H1 (cell line): ENCODE results near the gene LPP. TPM values are rescaled to one million over a fixed set of nuclear protein-coding genes. Genes with fewer than 3 reads are reported as not detected.

Source experiments
- CTCF ChIA-PET: fragments of 300-600 bp; sonication (Branson Sonifier 250); formaldehyde crosslinking; loops from one replicate; lab custom pipeline; 2021; ENCODE audit not compliant: partially characterized antibody; lab: Charles Lee
- POLR2A ChIA-PET: fragments of 300-600 bp; sonication (Branson Sonifier 250); formaldehyde crosslinking; loops from one replicate; lab custom pipeline; 2021; ENCODE audit warnings: inconsistent platforms; ENCODE audit not compliant: partially characterized antibody; lab: Charles Lee
- DNase-seq, 2 experiments: peaks; one replicate each; pipeline versions ENCODE4 v3.0.0 to v3.0.0-alpha.2; 2010 to 2022; ENCODE audit warnings: low spot score in 2 of 2, low read depth in 1 of 2, mixed read lengths in 1 of 2
- FAIRE-seq: peaks from 2 replicates; lab custom pipeline; 2011; peaks lifted over from hg19 to GRCh38; lab: Jason Lieb, UNC
- H2AFZ ChIP-seq: 2 replicates; pipeline ENCODE4 v1.8.1; 2012; ENCODE audit warnings: low read length, inconsistent platforms
- H2AK5ac ChIP-seq: 2 replicates; pipeline ENCODE4 v1.6.1; 2013; ENCODE audit warnings: low read depth, low read length
- H2BK120ac ChIP-seq: replicated peaks from 2 replicates; pipeline ENCODE3; 2013; ENCODE audit warnings: low read depth, low read length, inconsistent platforms
- H2BK12ac ChIP-seq: 2 replicates; pipeline ENCODE4 v1.6.1; 2013; ENCODE audit warnings: low read depth, low read length
- H2BK15ac ChIP-seq: 2 replicates; pipeline ENCODE4 v1.6.1; 2013; ENCODE audit warnings: low read length
- H2BK20ac ChIP-seq: 2 replicates; pipeline ENCODE4 v1.6.1; 2013; ENCODE audit warnings: low read length
- H2BK5ac ChIP-seq: 2 replicates; pipeline ENCODE4 v1.6.1; 2013; ENCODE audit warnings: low read depth, low read length
- H3K14ac ChIP-seq: 2 replicates; pipeline ENCODE4 v1.6.1; 2013; ENCODE audit warnings: inconsistent platforms; ENCODE audit not compliant: insufficient read length
- H3K18ac ChIP-seq: 2 replicates; pipeline ENCODE4 v1.6.1; 2013; ENCODE audit warnings: low read length; ENCODE audit errors: extremely low read depth
- H3K23ac ChIP-seq: 2 replicates; pipeline ENCODE4 v1.6.1; 2013; ENCODE audit warnings: inconsistent platforms; ENCODE audit not compliant: insufficient read length
- H3K23me2 ChIP-seq: 2 replicates; pipeline ENCODE4 v1.6.1; 2013; ENCODE audit warnings: low read depth, low read length
- H3K27ac ChIP-seq: 2 replicates; pipeline ENCODE4 v1.6.1; 2011; ENCODE audit warnings: low read depth, low read length, inconsistent platforms
- H3K27me3 ChIP-seq, 4 experiments: replicated peaks in 1 of 4; 1 replicate in 1 of 4; 2 replicates in 3 of 4; pipeline versions ENCODE4 v1.6.1 to v1.8.1; 2011 to 2013; ENCODE audit warnings: low read length in 3 of 4, mild to moderate bottlenecking in 3 of 4, inconsistent platforms in 2 of 4, mixed read lengths in 2 of 4, moderate library complexity in 1 of 4; ENCODE audit not compliant: control insufficient read depth in 3 of 4, insufficient read depth in 3 of 4; ENCODE audit errors: extremely low read depth in 1 of 4
- H3K36me3 ChIP-seq, 4 experiments: 2 replicates each; pipeline versions ENCODE4 v1.6.1 to v1.8.1; 2011 to 2013; ENCODE audit warnings: mild to moderate bottlenecking in 4 of 4, low read length in 3 of 4, moderate library complexity in 2 of 4, control low read depth in 1 of 4, inconsistent platforms in 1 of 4; ENCODE audit not compliant: insufficient read depth in 4 of 4, control insufficient read depth in 2 of 4
- H3K4ac ChIP-seq: replicated peaks from 2 replicates; pipeline ENCODE3; 2013; ENCODE audit warnings: low read length, low read depth, mixed read lengths, inconsistent platforms; ENCODE audit not compliant: insufficient read length
- H3K4me1 ChIP-seq, 4 experiments: replicated peaks in 1 of 4; 1 replicate in 1 of 4; 2 replicates in 3 of 4; pipeline versions ENCODE4 v1.6.1 to v1.8.1; 2011 to 2013; ENCODE audit warnings: low read length in 3 of 4, inconsistent platforms in 2 of 4, mixed read lengths in 1 of 4; ENCODE audit not compliant: insufficient read depth in 4 of 4, control insufficient read depth in 3 of 4
- H3K4me2 ChIP-seq, 2 experiments: 2 replicates each; pipeline versions ENCODE4 v1.6.1 to v1.8.1; 2011 to 2013; ENCODE audit warnings: low read depth in 2 of 2, low read length in 2 of 2, control low read depth in 1 of 2, inconsistent platforms in 1 of 2, mild to moderate bottlenecking in 1 of 2; ENCODE audit not compliant: insufficient read depth in 1 of 2
- H3K4me3 ChIP-seq, 4 experiments: fragments of 200-600, 300-600 bp in 1 of 4; sonication (generic), shearing (Covaris generic), sonication (Bioruptor Twin) in 1 of 4; 2 replicates each; pipeline versions ENCODE4 v1.5.1 to v1.8.1; 2011 to 2016; ENCODE audit warnings: low read length in 4 of 4, low read depth in 3 of 4, control low read depth in 2 of 4, inconsistent platforms in 2 of 4, mild to moderate bottlenecking in 2 of 4, mixed read lengths in 1 of 4, moderate library complexity in 1 of 4; ENCODE audit not compliant: insufficient read depth in 2 of 4; ENCODE audit errors: extremely low read depth in 1 of 4
- H3K56ac ChIP-seq: replicated peaks from 2 replicates; pipeline ENCODE3; 2013; ENCODE audit warnings: low read depth, mild to moderate bottlenecking, mixed read lengths, low read length, inconsistent platforms; ENCODE audit not compliant: insufficient read length
- H3K79me1 ChIP-seq: 2 replicates; pipeline ENCODE4 v1.6.1; 2013; ENCODE audit warnings: low read depth, low read length, control low read depth
- H3K79me2 ChIP-seq, 2 experiments: 2 replicates each; pipeline versions ENCODE4 v1.6.1 to v1.8.1; 2012 to 2013; ENCODE audit warnings: low read length in 2 of 2, mild to moderate bottlenecking in 2 of 2, inconsistent platforms in 1 of 2; ENCODE audit not compliant: insufficient read depth in 2 of 2, control insufficient read depth in 1 of 2
- H3K9ac ChIP-seq, 4 experiments: replicated peaks in 1 of 4; 1 replicate in 1 of 4; 2 replicates in 3 of 4; pipeline versions ENCODE4 v1.6.1 to v1.8.1; 2011 to 2013; ENCODE audit warnings: low read depth in 3 of 4, low read length in 3 of 4, control low read depth in 2 of 4, mild to moderate bottlenecking in 2 of 4, moderate library complexity in 2 of 4, inconsistent platforms in 1 of 4; ENCODE audit errors: extremely low read depth in 1 of 4
- H3K9me3 ChIP-seq, 2 experiments: 2 replicates each; pipeline versions ENCODE4 v1.6.1 to v1.8.1; 2012 to 2013; ENCODE audit warnings: mild to moderate bottlenecking in 2 of 2, moderate library complexity in 2 of 2, control low read depth in 1 of 2, inconsistent platforms in 1 of 2, low read depth in 1 of 2, low read length in 1 of 2, mixed read lengths in 1 of 2; ENCODE audit not compliant: insufficient read depth in 2 of 2
- H4K20me1 ChIP-seq, 2 experiments: replicated peaks in 1 of 2; 2 replicates each; pipeline versions ENCODE3 to v1.8.1; 2011 to 2013; ENCODE audit warnings: inconsistent platforms in 2 of 2, low read length in 2 of 2, mild to moderate bottlenecking in 1 of 2; ENCODE audit not compliant: insufficient read depth in 2 of 2, control insufficient read depth in 1 of 2
- H4K5ac ChIP-seq: 2 replicates; pipeline ENCODE4 v1.6.1; 2013; ENCODE audit warnings: low read length, low read depth, mixed read lengths, inconsistent platforms; ENCODE audit not compliant: insufficient read length
- H4K8ac ChIP-seq: 2 replicates; pipeline ENCODE4 v1.8.0; 2013; ENCODE audit warnings: mild to moderate bottlenecking, moderate library complexity, low read length, inconsistent platforms; ENCODE audit not compliant: insufficient read depth; ENCODE audit errors: extremely low read depth
- H4K91ac ChIP-seq: replicated peaks from 2 replicates; pipeline ENCODE3; 2013; ENCODE audit warnings: low read length, mixed read lengths, inconsistent platforms; ENCODE audit not compliant: insufficient read length
- CBX5 ChIP-seq: fragments of 300-800, 300-1000 bp; sonication (generic); IDR thresholded peaks from 2 replicates; pipeline ENCODE4 v1.7.1; 2016; ENCODE audit warnings: antibody characterized with exemption, low read length, low read depth
- CHD2 ChIP-seq: IDR thresholded peaks from 2 replicates; pipeline ENCODE4 v1.6.1; 2012; ENCODE audit warnings: low read length, improper control_type of control experiment
- CTCF ChIP-seq, 3 experiments: IDR thresholded peaks; 1 replicate in 2 of 3; 2 replicates in 1 of 3; pipeline versions ENCODE4 v1.5.1 to v1.6.1; 2011; ENCODE audit warnings: low read length in 3 of 3, mild to moderate bottlenecking in 3 of 3, inconsistent platforms in 2 of 3, low read depth in 1 of 3, moderate library complexity in 1 of 3; ENCODE audit not compliant: insufficient read depth in 1 of 3; ENCODE audit errors: control extremely low read depth in 1 of 3
- HDAC2 ChIP-seq, 2 experiments: fragments of 300-600 bp in 1 of 2; sonication (generic) in 1 of 2; IDR thresholded peaks; 2 replicates each; pipeline ENCODE4 v1.6.1; 2011 to 2012; ENCODE audit warnings: low read depth in 2 of 2, low read length in 2 of 2, mild to moderate bottlenecking in 2 of 2, moderate library complexity in 2 of 2, borderline replicate concordance in 1 of 2, inconsistent platforms in 1 of 2
- HDAC6 ChIP-seq: IDR thresholded peaks from one replicate; pipeline ENCODE4 v1.7.1; 2012; ENCODE audit warnings: low read depth, mild to moderate bottlenecking, inconsistent platforms, low read length, moderate library complexity
- JUND ChIP-seq: IDR thresholded peaks from 2 replicates; pipeline ENCODE4 v1.6.1; 2011; ENCODE audit warnings: mild to moderate bottlenecking, improper control_type of control experiment, low read length
- MAX ChIP-seq: IDR thresholded peaks from 2 replicates; pipeline ENCODE4 v1.6.1; 2012; ENCODE audit warnings: inconsistent platforms
- NRF1 ChIP-seq: IDR thresholded peaks from 2 replicates; pipeline ENCODE4 v1.6.1; 2011; ENCODE audit warnings: mild to moderate bottlenecking, low read depth, low read length, improper control_type of control experiment
- RBBP5 ChIP-seq: IDR thresholded peaks from 2 replicates; pipeline ENCODE4 v1.7.1; 2012; ENCODE audit warnings: low read depth, mild to moderate bottlenecking, inconsistent platforms, low read length, moderate library complexity, borderline replicate concordance
- SP1 ChIP-seq: IDR thresholded peaks from 2 replicates; pipeline ENCODE4 v1.6.1; 2011; ENCODE audit warnings: low read depth, low read length
- ZNF274 ChIP-seq: IDR thresholded peaks from 2 replicates; pipeline ENCODE4 v1.7.0; 2012; ENCODE audit warnings: low read length, borderline replicate concordance; ENCODE audit errors: extremely low read depth
- WGBS, 2 experiments: shearing (Covaris generic) in 1 of 2; methylation state at CpG; one replicate each; pipeline versions ENCODE4 v1.1.6 to v1.1.7; 2013 to 2015; ENCODE audit warnings: low lambda C conversion rate in 2 of 2, mixed read lengths in 2 of 2, inconsistent platforms in 1 of 2, low coverage in 1 of 2, missing lambda C conversion rate in 1 of 2; ENCODE audit not compliant: insufficient replicate concordance in 2 of 2, insufficient coverage in 1 of 2, insufficient read length in 1 of 2; ENCODE audit errors: extremely low coverage in 1 of 2, missing lambda C conversion rate in 1 of 2; 5-methylcytosine and 5-hydroxymethylcytosine counted together
- polyA plus RNA-seq, 7 experiments: library from polyadenylated mRNA; depleted of rRNA in 3 of 7; stranded (reverse) in 5 of 7; unstranded in 2 of 7; fragments of >200 nt in 5 of 7; fragments of 200-250 nt in 2 of 7; gene quantifications; 1 replicate in 5 of 7; 2 replicates in 1 of 7; 4 replicates in 1 of 7; pipeline versions ENCODE4 v1.2.1 to v1.2.3, GENCODE V29; 2011 to 2013; ENCODE audit warnings: missing spikeins in 2 of 7, mixed read lengths in 2 of 7
- total RNA-seq: library from RNA; stranded (reverse); fragmentation: NEBNext Ultra II Directional; extraction: Animal tissue kit (Norgen Biotek cat#: 25700); gene quantifications from 2 replicates; pipeline ENCODE4 v1.2.1, GENCODE V29; 2021

Gene LPP
- total and polyA plus RNA-seq, 2 of the 8 experiments (the other 6 are each of a cell fraction or from before 2014, with no cell fraction given), result 10.0 to 53.3 TPM

- no peak overlapping the region for H4K5ac ChIP-seq
- no peak overlapping the region for H4K8ac ChIP-seq
- H3K18ac ChIP-seq, result no peak overlapping the region
- no peak overlapping the region for H3K23ac ChIP-seq
- no peak overlapping the region for H3K4me2 ChIP-seq
- H4K91ac ChIP-seq, result no peak overlapping the region
- no peak overlapping the region for H2BK120ac ChIP-seq
- H2BK12ac ChIP-seq, result no peak overlapping the region
- 97% methylated on average over 4 of the region's 4 CpGs; no CpG with 5 or more reads in 1 of the 2 experiments for WGBS, 2 experiments
- no peak overlapping the region for H2AFZ ChIP-seq
- H2BK20ac ChIP-seq, result no peak overlapping the region
- no peaks in the 10 kb centered on the region for H3K27me3 ChIP-seq
- no peak overlapping the region for H3K14ac ChIP-seq
- no peak overlapping the region for H2AK5ac ChIP-seq
- no peaks in the 10 kb centered on the region for H3K36me3 ChIP-seq
- H2BK5ac ChIP-seq, result no peak overlapping the region
- ChIA-PET CTCF (interaction anchor here (0.8 to 1.7 kb wide), 2 partner anchors 28 to 52 kb away, joined by 3 to 4 read pairs; no protein-coding TSS in a partner anchor), POLR2A (no interaction called here)
- no peak for FAIRE-seq
- peaks cover 0 to 8% (median 1%) of the 10 kb centered on the region in 4 experiments; a peak in 2 of 7 replicates for H3K4me1 ChIP-seq
- H3K27ac ChIP-seq, result no peak overlapping the region
- H4K20me1 ChIP-seq, result no peaks in the 10 kb centered on the region
- H3K79me2 ChIP-seq, result no peaks in the 10 kb centered on the region
- H3K23me2 ChIP-seq, result no peaks in the 10 kb centered on the region
- no peaks in the 10 kb centered on the region for H3K79me1 ChIP-seq
- H3K9ac ChIP-seq, result no peak overlapping the region
- no peak overlapping the region for H2BK15ac ChIP-seq
- H3K4ac ChIP-seq, result no peak overlapping the region
- no peak overlapping the region for H3K56ac ChIP-seq
- H3K9me3 ChIP-seq, result no peaks in the 10 kb centered on the region
- no peak for DNase-seq
- no peak overlapping the region for H3K4me3 ChIP-seq
- TF ChIP-seq HDAC6 (no peak), CTCF (IDR thresholded peaks at IDR 0.05; ENCODE audit: control extremely low read depth in 1 of 3, insufficient read depth in 1 of 3, low read depth in 1 of 3, low read length in 3 of 3) (no peak), MAX (no peak), CBX5 (no peak), SP1 (no peak), JUND (no peak), HDAC2 (IDR thresholded peaks at IDR 0.05; ENCODE audit: borderline replicate concordance in 1 of 2, low read depth in 2 of 2, low read length in 2 of 2) (no peak), CHD2 (no peak), NRF1 (no peak), RBBP5 (no peak), ZNF274 (no peak)
Measured at GRCh38 chr3:188901671-188902287, 747.8 kb downstream of the LPP start.
